GM12872 (cell line): Measurements from ENCODE around the gene CLIP2.

ENCODE experiments used
- CTCF ChIP-seq: IDR thresholded peaks from 3 replicates; pipeline ENCODE4 v1.5.1; 2011; ENCODE audit warnings: low read depth, mild to moderate bottlenecking, low read length, moderate library complexity; ENCODE audit not compliant: insufficient read depth

The CLIP2 gene

GRCh38 chr7:74438327-74438726 lies 149.1 kb downstream of the CLIP2 start:
- TF ChIP-seq CTCF: no peak

GRCh38 chr7:74439541-74439940 lies 150.3 kb downstream of the CLIP2 start:
- no peak for TF ChIP-seq CTCF

GRCh38 chr7:74441801-74442200 lies 152.6 kb downstream of the CLIP2 start:
- no peak for TF ChIP-seq CTCF

DNA sequence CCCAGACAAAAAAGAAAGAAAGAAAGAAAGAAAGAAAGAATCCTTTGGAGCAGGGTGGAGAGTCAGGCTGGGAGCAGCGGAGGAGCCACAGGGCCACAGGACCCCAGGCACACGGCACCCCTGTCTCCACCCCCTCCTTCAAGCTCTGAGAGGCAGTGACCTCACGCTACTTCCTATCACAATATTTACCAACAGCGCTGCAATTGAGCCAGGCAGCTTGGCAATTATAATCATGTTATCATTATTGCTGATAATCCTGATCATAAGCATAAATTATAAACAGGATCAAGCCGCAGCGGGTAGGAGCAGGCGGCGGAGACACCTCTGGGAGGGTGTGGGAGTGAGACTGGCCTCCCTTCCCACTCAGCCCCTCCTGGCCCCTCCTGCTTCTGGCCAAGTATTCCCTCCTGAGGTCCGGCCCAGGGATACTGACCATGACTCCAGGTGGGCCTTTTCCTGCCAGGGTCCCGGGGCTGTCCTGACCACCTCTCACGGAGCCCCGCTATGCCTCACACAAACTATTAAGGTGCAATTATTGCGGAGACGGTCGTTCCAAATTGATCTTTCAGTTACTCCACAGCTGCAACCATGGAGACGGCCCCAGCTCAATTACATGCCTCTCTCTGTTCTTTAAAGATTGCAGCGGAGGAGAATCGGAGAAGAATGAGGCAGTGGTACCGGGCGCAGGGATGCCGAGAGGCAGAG lies 154.5 kb downstream of the CLIP2 start:
- no peak for TF ChIP-seq CTCF

DNA sequence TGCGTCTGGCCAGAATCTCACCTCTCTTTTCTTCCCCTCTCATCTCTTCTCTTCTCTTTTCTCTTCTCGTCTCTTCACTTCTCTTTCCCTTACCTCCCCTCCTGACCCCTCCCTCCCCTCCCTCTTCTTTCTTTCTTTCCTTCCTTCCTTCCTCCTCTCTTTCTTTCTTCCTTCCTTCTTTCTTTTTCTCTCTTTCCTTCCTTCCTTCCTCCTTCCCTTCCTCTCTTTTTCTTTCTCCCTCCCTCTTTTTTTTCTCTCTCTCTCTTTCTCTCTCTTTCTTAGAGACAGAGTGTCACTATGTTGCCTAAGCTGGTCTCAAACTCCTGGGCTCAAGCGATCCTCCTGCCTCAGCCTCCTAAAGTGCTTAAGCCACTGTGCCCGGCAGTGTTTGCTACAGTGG lies 159.9 kb downstream of the CLIP2 start:
- no peak for TF ChIP-seq CTCF

GRCh38 chr7:74449809-74450397 lies 160.7 kb downstream of the CLIP2 start:
- peak; percentile 93 for TF ChIP-seq CTCF

DNA sequence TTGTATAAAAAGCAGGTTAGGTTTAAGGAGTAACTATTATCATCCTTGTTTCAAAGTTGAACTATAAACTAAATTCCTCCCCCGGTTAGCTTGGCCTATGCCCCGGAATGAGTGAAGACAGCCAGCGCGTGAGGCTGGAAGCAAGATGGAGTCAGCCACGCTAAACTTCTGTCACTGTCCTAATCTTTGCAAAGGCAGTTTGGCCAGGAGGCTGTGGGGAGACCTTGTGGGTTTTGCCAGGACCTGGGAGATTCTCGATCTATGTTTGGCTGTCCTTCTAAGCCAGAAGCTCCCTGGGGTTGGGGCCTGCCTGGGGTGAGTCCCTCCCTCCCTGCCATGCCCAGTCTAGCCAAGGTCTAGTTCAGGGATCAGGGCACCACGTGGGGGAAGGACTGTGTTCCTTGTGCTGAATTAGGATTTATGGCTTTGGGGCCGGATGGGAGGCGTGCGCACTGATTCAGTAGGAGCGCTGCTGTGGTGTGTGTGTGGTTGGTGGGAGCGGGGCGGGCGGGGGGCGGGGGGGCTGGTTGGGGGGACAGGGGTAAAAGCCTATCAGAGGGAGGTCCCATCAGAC lies 163.6 kb downstream of the CLIP2 start:
- no peak for TF ChIP-seq CTCF
